ENCODE results near the gene ISOC2. TPM values are rescaled to one million over a fixed set of nuclear protein-coding genes. Genes with fewer than 3 reads are reported as not detected.
A peak's percentile ranks its signal among the peaks of the same experiment; 100 is the strongest.
"Not testable (repeated sequence)": the region's sequence is repeated elsewhere in the genome, so short reads cannot be mapped to it uniquely, and the experiment has no call there.

ISOC2 gene, protein sequence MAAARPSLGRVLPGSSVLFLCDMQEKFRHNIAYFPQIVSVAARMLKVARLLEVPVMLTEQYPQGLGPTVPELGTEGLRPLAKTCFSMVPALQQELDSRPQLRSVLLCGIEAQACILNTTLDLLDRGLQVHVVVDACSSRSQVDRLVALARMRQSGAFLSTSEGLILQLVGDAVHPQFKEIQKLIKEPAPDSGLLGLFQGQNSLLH
- 10 to 100 TPM; 35.2 to 54.6 (median 38.7) TPM for polyA plus RNA-seq (ENCODE audit: insufficient read length in 4 of 4)

- peak; percentile 98 to 99 (median 99) for DNase-seq (ENCODE audit: low read depth in 4 of 4, low spot score in 3 of 4)
Observed at GRCh38 chr19:55461259-55461973, at the start of gene ISOC2. ISOC2 (minus strand) TSS chr19:55461642; CDS start chr19:55456486, 5,156 bp downstream.

DNA sequence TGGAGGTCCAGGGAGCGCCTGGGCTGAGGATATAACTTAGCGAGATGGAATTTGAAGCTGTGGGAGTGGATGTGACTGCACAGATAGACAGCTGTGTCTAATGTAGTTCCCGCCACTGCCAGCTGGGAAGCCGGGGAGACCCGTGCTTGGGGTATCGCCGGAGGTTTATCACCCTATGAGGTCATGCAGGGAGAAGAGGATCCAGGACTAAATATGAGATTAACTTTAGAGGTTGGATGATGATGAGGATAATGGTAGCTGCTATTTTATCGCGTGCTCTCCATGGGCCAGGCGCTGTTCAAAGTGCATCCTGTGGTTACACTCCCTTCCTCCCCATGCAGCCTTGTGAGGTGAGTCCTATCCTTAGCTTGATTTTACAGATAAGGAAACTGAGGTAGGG, 46.7 kb upstream of the ISOC2 start:
- DNase-seq (ENCODE audit: low read depth in 4 of 4, low spot score in 3 of 4): no peak

GRCh38 chr19:55504981-55505380, 43.5 kb upstream of the ISOC2 start:
- no peak for DNase-seq (ENCODE audit: low read depth in 4 of 4, low spot score in 3 of 4)

- DNase-seq (ENCODE audit: low read depth in 4 of 4, low spot score in 3 of 4): no peak
Observed at GRCh38 chr19:55504252-55504603, 42.8 kb upstream of the ISOC2 start.

GRCh38 chr19:55503502-55504251, 42.2 kb upstream of the ISOC2 start:
- peak; percentile 83 to 91 (median 85) for DNase-seq (ENCODE audit: low read depth in 4 of 4, low spot score in 3 of 4)

DNA sequence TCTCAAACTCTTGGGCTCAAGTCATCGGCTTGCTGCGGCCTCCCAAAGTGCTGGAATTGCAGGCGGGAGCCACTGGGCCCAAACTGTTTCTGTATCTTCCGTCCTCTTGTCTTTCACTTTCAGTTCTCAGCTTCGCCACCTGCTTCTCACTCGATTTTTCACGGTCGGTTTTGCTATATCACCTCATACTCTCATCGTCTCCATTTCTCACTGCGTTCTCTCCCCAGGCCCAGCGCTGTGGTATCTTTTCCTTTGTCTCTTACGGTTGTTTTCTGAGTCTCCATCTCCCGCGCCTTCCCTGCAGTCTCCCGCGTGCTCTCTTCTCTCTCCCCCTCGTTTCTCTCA, 41.7 kb upstream of the ISOC2 start:
- DNase-seq (ENCODE audit: low read depth in 4 of 4, low spot score in 3 of 4): no peak

GRCh38 chr19:55502197-55502952, 40.9 kb upstream of the ISOC2 start:
- no peak for DNase-seq (ENCODE audit: low read depth in 4 of 4, low spot score in 3 of 4)

GRCh38 chr19:55500368-55500952, 39.0 kb upstream of the ISOC2 start:
- DNase-seq (ENCODE audit: low read depth in 4 of 4, low spot score in 3 of 4): no peak

DNA sequence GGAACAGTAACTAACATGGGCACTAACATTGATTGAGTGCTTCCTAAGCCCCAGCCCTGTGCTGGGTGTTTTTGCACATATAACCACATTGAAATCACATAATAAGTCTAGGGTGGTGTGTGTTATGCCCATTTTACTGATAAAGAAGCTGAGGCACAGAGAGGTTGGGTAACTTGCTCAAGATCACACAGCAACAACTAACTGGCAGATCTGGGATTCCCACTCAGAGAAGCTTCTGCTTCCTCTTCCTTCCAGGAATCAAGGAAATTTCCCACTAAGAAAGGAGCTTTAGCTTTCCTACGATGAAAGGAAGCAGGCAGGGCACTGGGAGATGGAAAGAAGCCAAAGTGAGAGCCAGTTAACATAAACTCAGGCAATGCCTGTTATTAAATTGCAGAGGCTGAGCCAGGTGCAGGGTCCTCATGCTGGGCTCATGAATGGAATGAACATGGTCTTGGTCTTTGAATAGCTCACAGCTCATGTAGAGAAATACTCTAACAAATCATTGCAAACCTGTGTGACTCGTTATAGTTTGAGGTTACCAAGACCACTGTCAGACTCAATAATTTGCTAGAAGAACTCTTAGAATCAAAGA, 36.9 kb upstream of the ISOC2 start:
- no peak for DNase-seq (ENCODE audit: low read depth in 4 of 4, low spot score in 3 of 4)

- no peak for DNase-seq (ENCODE audit: low read depth in 4 of 4, low spot score in 3 of 4)
Observed at GRCh38 chr19:55497763-55498162, 36.3 kb upstream of the ISOC2 start.

DNA sequence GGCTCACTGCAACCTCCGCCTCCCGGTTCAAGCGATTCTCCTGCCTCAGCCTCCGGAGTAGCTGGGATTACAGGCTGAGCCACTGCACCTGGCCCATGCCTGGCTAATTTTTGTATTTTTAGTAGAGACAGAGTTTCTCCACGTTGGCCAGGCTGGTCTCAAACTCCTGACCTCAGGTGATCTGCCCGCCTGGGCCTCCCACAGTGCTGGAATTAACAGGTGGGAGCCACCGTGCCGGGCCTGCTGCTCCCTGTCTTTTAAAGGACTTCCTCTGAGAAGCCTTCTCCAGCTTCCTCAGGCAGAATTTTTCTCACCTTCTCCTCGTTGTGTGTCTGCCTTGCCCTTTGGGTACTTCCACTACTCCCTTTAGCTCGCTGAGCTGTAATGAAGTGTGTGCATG, 35.4 kb upstream of the ISOC2 start:
- not testable (repeated sequence) for DNase-seq (ENCODE audit: low read depth in 4 of 4, low spot score in 3 of 4)

DNA sequence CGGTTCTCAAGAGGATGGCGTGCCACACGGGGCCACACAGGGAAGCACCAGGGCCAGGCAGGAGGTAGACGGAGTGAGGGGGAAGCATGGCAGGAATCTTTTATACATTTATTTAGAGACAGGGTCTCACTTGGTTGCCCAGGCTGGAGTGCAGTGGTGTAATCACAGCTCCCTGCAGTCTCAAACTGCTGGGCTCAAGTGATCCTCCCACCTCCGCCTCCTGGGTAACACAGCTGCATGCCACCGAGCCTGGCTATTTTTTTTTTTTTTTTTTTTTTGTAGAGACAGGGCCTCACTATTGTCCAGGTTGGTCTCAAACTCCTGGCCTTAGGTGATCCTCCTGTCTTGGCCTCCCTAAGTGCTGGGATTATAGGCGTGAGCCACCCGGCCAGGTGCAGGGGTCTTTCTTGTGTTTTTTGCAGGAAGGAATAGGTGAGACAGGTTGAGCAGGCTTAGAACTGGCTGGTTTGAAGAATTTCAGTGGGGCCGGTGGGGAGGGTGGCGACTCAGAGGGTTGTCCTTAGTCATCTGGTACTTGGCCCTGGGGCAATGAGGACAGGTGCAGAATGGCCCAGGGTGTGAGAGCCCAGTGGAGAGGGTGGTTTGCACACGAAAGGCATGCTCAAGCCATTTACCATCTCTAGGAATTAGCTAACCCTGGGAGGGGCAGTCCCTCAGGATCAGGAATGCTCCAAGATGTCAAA, 34.4 kb upstream of the ISOC2 start:
- no peak for DNase-seq (ENCODE audit: low read depth in 4 of 4, low spot score in 3 of 4)

DNA sequence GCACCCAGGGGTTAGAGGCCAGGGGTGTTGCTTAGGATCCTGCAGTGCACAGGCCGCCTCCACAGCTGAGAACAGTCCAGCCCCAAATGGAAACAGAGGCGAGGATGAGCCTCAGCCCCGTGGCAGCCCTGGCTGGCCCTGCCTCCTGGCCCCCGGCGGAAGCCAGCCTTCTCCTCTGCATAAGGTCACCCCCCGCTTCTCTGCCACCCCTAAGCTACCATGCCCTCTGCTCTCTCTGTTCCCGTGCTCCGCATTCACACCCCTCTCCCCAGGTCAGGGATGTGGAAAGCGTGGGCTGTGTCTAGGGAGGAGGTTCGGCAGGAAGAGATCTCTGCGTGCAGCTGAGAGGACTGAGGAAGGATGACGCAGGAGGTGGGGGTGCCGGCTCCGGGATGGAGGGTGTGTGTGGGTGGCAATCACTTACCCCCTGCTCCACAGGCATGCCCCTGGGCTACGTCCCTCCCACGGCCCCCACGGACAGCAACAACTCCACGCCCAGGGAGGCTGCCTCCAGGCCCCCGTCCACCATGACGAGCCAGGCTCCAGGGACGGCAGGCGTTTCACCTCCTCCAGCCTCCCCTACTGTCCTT, 32.8 kb upstream of the ISOC2 start:
- DNase-seq (ENCODE audit: low read depth in 4 of 4, low spot score in 3 of 4): no peak

GRCh38 chr19:55493645-55494171, 32.3 kb upstream of the ISOC2 start:
- DNase-seq (ENCODE audit: low read depth in 4 of 4, low spot score in 3 of 4): no peak

DNA sequence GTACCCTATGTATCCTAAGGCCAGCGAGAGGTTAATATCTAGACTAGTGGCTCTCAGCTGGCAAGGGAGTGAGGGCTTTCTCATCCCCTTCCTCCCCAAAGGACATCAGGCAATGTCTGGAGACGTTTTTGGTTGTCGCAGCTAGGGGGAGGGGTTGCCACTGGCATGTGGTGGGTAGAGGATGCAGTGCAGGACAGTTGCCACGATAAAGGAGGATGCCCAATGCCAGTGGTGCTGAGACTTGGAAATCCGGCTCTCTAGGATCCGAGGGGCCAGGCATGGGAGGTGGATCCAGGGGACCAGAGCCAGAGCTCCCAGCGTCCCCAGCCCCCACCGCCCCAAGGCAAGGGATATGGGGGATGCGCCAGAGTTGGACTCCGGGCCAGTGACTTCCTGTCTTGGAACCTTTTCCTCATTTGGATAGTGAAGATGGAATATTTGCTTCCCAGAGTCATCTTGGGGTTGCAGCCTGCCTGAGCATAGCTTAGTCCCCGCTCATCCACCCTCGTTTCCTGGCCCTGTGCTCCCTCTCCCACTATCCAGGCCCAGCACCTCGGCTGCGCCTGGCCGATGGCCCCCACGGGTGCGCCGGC, 31.7 kb upstream of the ISOC2 start:
- no peak for DNase-seq (ENCODE audit: low read depth in 4 of 4, low spot score in 3 of 4)

DNA sequence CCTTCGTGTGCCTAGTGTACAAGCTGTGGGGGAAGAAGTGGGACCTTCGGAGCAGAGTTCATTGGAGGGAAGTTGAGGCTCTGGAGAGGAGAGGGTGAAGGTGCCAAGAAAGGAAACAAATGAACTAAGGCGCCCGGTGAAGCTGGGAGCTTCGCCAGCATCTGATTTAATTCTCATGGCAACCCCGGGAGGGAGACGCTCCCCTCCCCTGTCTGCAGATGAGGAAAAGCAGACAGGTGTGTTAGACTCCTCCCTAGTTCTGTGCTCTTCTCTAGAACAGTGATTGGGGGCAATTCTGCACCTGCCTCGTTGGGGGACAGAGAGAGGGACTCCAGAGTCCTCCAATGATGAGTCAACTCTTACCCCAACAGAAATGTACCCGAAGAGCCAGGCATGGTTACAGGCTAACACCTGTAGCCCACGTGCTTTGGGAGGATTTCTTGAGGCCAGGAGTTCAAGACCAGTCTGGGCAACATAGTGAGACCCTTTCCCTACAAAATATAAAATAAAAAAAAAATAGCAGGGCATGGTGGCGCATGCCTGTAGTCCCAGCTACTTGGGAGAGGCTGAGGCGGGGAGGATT, 31.0 kb upstream of the ISOC2 start:
- no peak for DNase-seq (ENCODE audit: low read depth in 4 of 4, low spot score in 3 of 4)

- no peak for DNase-seq (ENCODE audit: low read depth in 4 of 4, low spot score in 3 of 4)
Observed at GRCh38 chr19:55491546-55492360, 30.3 kb upstream of the ISOC2 start.
